GM18519 (cell line): ENCODE measurements around the gene PARP3.
"Not testable (repeated sequence)": the region's sequence is repeated elsewhere in the genome, so short reads cannot be mapped to it uniquely, and the experiment has no call there.

Source experiments
- ATAC-seq: cut with Tn5 transposase; IDR thresholded peaks from one replicate; pipeline ENCODE4 v1.9.1; 2021; ENCODE audit warnings: mild to moderate bottlenecking, moderate library complexity; ENCODE audit not compliant: unreplicated experiment, low FRiP score

The PARP3 gene

GRCh38 chr3:51941798-51942602 is at the start of gene PARP3, which contains the start of gene RRP9:
Gene PARP3, plus strand, starts transcription at chr3:51942363. Its CDS starts 993 bp downstream, at chr3:51943356.
Gene RRP9, minus strand, starts transcription at chr3:51941904. Its CDS starts 37 bp downstream, at chr3:51941867.
- ATAC-seq, result peak; percentile 86

- ATAC-seq, result no peak
Observed at GRCh38 chr3:51894391-51894790, 47.8 kb upstream of the PARP3 start.

- no peak for ATAC-seq
Observed at GRCh38 chr3:51894939-51895338, 47.2 kb upstream of the PARP3 start.

- no peak for ATAC-seq
Observed at GRCh38 chr3:51896607-51897305, 45.4 kb upstream of the PARP3 start.

- no peak for ATAC-seq
Observed at GRCh38 chr3:51897391-51897790, 44.8 kb upstream of the PARP3 start.

- ATAC-seq, result not testable (repeated sequence)
Observed at GRCh38 chr3:51900043-51900442, 42.1 kb upstream of the PARP3 start.

- not testable (repeated sequence) for ATAC-seq
Observed at GRCh38 chr3:51902361-51902760, 39.8 kb upstream of the PARP3 start.

- no peak for ATAC-seq
Observed at GRCh38 chr3:51904034-51904823, 37.9 kb upstream of the PARP3 start.

- no peak for ATAC-seq
Observed at GRCh38 chr3:51908026-51908425, 34.1 kb upstream of the PARP3 start.

- ATAC-seq, result no peak
Observed at GRCh38 chr3:51916418-51916817, 25.7 kb upstream of the PARP3 start.

- no peak for ATAC-seq
Observed at GRCh38 chr3:51921081-51921578, 21.0 kb upstream of the PARP3 start.

- ATAC-seq, result no peak
Observed at GRCh38 chr3:51927061-51927977, 14.8 kb upstream of the PARP3 start.

- ATAC-seq, result no peak
Observed at GRCh38 chr3:51928438-51928837, 13.7 kb upstream of the PARP3 start.

- ATAC-seq, result not testable (repeated sequence)
Observed at GRCh38 chr3:51928981-51929380, 13.2 kb upstream of the PARP3 start.

- ATAC-seq, result no peak
Observed at GRCh38 chr3:51929420-51930003, 12.7 kb upstream of the PARP3 start.

GRCh38 chr3:51930439-51930838 is 11.7 kb upstream of the PARP3 start:
- ATAC-seq, result no peak

GRCh38 chr3:51931756-51932155 is 10.4 kb upstream of the PARP3 start:
- no peak for ATAC-seq

- no peak for ATAC-seq
Observed at GRCh38 chr3:51932471-51933370, 9.4 kb upstream of the PARP3 start.
